ENCODE data around the gene IL12A.

The IL12A gene

GRCh38 chr3:160038862-160039562 is 50.4 kb downstream of the IL12A start:
- DNase-seq = peak; percentile 28

- no peak for DNase-seq
These were observed 51.5 kb downstream of the IL12A start for GRCh38 chr3:160040181-160040580.

GRCh38 chr3:160041465-160041864 is 52.8 kb downstream of the IL12A start:
- no peak for DNase-seq

GRCh38 chr3:160044121-160044520 is 55.5 kb downstream of the IL12A start:
- no peak for DNase-seq

Measured in RPMI8226 (cell line).